Vein endothelial cell (primary cell): Measurements from ENCODE around the gene TRPT1. TPM values are rescaled to one million over a fixed set of nuclear protein-coding genes. Genes with fewer than 3 reads are reported as not detected.

Source experiments
- total RNA-seq: library from RNA; depleted of rRNA; stranded (reverse); fragments of >200 nt; gene quantifications from 2 replicates; pipeline ENCODE4 v1.2.3, GENCODE V29; 2012

The TRPT1 gene, protein sequence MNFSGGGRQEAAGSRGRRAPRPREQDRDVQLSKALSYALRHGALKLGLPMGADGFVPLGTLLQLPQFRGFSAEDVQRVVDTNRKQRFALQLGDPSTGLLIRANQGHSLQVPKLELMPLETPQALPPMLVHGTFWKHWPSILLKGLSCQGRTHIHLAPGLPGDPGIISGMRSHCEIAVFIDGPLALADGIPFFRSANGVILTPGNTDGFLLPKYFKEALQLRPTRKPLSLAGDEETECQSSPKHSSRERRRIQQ
- 29.9 and 43.1 TPM in 2 replicates for total RNA-seq

DNA sequence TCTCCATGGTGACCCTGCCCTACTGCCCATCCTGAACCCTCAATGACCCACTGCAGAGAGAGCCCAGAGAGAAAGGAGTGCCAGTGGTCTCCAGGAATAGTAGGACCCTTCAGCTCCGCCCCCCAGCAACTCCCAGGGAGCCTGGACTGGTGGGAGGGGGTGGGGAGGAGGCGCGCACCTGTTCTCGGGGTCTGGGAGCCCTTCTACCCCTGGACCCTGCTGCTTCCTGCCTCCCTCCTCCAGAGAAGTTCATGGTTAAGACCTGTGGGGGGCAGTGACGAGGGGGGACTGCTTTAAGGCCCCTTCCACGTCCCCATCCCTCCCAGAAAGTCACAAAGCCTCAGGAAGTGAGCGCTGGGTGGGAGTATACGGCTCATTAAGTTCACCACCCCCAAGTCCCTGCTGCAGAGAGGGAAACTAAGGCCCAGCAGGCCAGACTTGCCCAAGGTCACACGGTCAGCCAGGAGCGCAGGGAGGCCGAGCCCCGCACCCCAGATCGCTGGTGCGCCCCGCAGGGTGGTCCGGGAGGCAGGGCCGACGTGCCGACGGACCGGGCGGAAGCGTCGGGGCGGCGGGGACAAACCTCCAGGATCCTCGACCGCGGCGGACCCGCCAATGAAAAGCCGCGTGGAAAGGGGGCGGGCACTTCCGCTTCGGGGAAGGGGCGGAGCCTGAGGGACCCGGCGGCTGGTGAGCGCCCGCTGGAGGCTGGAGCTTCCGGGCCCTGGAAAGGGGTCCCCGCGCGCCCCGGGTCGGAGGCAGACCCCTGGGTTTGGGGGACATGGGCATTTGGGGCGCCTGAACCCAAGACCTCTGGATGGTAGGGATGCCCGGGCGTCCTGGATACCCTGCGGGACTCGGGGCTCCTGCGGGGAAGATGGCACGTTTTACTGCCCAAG, at the start of gene TRPT1, which contains the start of gene NUDT22:
TSS of gene TRPT1 (minus strand) at position 579 of the 899 bp plus-strand sequence. CDS start at position 253, 326 bp downstream.
TSS of gene NUDT22 (plus strand) at position 667 of the 899 bp plus-strand sequence. CDS start 379 bp downstream, outside the sequence.

DNA sequence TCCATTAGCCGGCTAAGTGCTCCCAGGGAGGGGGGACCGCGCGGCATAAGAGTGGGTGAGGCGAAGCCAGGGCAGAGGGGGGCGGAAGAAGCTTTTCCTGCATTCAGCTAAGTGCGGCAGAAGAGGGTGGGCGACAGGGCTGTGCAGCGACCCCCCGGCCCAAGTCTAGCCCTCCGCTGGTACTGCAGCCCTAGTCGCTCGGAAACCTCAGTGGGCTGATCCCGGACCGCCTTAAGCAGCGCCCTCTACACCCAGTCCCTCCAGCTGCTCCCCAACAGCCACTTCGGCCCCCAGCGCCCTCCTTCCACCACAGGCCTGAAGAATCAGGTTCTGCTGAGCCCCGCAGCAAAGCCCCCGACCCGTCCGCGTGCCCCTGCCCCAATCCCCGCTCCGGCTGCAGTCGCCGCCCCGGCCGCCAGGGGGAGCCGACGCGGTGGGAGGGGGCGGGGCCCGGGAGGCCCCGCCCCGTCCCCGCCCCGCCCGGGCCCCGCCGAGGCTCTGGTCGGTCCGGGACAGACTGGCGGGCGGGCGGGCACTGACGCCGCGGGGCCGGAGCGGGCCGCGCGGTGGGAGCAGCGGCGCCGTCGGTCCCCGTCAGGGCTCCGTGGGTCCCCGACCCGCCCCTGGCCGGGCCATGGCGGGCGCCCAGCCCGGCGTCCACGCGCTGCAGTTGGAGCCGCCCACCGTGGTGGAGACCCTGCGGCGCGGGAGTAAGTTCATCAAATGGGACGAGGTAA, 25.2 kb upstream of the TRPT1 start, which contains the start of gene PLCB3:
TSS of gene PLCB3 (plus strand) at position 515 of the 737 bp plus-strand sequence. CDS start at position 635, 120 bp downstream.

DNA sequence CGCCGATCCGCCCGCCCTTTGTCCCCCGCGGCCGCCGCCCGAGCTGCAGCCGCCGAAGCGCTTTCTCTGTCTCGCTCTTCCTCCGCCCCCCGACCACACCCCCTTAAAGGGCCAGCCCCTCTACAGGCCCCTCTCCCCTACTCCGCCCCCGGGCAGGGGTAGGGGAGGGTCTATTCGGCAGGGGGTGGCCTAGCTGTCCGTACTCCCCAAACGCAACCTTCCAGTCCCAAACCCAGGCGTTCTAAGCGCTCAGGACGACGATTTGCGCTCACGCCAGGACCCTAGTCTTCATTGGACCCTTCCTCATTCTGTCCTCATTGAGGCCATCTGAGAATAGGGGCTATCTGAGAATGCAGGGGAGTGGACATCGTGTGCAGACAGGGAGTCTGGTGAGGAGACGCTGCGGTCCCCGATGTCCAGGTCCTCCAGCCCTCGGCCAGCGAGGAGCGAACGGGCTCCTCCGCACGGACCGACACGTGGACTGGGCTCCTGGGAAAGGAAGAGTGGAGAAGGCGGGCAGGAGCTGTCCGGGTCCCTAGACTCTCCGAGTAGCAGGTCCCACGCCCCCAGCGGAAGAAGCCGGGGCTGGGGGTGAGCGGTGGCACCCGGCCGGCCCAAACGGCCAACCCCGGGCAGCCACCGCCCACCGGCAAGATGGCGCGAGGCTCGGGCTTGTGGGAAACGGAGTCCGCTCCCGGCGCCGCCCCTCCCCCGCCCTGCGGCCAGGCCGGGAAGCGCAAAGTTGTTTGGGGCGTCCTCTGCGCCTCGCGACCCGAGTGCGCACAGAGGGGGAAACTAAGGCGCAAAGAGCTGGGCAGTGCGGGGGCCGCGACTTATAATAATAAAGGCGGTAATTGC, 21.1 kb upstream of the TRPT1 start, which contains the start of gene PPP1R14B:
TSS of gene PPP1R14B (minus strand) at position 73 of the 858 bp plus-strand sequence. CDS start 270 bp downstream, outside the sequence.

DNA sequence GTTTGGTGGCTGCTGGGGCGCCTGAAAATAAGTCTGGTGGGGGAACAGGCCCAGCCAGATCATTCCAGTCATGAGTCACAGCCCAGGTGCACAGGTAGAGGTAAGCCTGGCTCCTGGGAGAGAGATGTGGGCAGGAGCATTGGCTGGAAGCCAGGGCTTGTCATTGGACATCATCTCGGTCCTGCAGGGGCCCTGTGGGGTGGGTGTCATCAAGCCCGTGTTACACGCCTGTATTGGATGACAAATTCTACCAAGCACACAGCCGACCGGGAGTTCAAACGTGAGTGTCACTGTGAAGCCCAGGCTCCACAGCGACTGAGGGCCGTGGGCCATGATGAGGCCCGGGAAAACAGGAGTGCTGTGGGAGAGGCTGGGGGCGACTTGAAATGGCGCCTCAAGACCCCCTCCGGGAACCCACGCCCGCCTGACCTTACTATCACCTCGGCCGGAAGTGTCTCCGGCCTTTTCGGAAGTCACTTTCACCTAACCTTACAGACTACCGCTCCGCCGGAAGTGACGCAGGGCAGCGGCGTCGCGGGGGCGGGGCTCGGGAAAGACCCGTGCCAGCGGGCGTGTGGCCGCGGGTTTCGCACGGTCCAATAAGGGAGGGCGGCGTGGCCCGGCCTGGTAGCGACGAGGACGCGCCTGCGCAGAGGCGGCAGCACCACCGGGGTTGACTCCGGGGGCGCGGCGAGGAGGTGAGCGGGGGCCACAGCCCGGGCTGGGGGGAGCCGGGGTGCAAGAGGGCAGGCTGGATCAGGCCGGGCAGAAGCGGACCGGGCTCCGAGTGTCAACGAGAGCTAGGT, 14.7 kb upstream of the TRPT1 start, which contains the start of gene FKBP2:
TSS of gene FKBP2 (plus strand) at position 661 of the 806 bp plus-strand sequence. CDS start 1,293 bp downstream, outside the sequence.

DNA sequence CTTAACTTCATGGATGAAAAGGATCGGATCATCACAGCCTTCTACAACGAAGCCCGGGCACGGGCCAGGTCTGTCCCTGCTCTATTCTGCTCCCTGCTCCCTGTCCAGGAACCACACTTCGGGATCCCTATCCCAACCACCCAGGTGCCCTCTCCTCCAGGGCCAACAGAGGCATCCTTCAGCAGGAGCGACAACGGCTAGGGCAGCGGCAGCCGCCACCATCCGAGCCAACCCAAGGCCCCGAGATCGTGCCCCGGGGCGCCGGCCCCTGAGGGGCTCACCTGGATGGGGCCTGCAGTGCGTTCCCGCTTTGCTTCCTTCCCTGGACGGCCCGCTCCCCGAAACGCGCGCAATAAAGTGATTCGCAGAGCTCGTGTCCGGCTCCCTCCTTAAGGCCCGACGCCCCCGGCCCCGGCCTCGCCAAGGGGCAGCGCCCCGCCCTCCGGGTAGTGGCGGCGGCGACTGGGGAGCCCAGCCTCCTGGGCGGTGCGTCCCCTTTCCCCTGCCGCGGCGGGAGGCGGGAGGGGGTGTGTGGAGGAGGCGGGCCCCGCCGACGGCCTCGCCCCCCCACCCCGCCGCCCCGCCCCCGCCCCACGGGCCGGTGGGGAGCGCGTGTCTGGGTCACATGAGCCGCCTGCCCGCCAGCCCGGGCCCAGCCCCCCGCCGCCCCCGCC, 8.1 kb upstream of the TRPT1 start, which contains the start of gene VEGFB:
TSS of gene VEGFB (plus strand) at position 672 of the 674 bp plus-strand sequence. CDS start 250 bp downstream, outside the sequence.

DNA sequence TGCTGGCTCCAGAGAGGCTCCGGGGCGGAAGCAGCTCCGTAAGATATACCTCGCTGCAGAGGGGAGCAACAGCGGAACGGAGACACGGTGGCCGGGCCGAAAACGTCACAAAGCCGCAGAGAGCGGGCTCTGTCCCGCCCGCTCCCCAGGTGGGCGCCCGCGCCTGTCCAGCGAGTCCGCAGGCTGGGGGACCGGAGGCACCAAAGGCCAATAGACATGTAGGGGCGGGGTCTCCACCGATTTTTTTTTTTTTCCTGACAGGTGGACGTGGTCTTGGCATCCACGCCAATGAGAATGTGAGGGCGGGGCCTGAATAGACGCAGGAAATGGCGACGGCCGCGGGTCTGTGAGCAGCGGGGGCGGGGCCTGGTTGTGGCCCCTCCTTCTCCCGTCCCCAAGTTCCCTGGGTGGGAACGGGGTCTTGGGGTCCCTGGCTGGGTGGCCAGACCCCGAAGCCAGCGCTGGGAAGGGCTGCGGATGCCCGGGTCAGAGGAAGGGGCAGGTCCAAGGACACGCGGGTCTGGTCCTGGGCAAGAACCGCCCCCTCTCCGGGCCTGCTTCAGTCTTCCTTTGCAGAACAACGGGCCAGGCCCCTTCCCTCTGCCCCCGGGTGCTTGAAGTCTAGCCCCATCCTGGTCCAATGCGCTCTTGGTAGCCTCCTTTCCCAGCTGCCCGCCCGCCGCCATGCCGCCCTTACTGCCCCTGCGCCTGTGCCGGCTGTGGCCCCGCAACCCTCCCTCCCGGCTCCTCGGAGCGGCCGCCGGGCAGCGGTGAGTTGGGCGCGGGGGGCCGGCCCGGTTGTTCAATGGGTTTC, 4.4 kb upstream of the TRPT1 start, which contains the start of gene DNAJC4:
TSS of gene DNAJC4 (plus strand) at position 378 of the 814 bp plus-strand sequence. CDS start at position 685, 307 bp downstream.

DNA sequence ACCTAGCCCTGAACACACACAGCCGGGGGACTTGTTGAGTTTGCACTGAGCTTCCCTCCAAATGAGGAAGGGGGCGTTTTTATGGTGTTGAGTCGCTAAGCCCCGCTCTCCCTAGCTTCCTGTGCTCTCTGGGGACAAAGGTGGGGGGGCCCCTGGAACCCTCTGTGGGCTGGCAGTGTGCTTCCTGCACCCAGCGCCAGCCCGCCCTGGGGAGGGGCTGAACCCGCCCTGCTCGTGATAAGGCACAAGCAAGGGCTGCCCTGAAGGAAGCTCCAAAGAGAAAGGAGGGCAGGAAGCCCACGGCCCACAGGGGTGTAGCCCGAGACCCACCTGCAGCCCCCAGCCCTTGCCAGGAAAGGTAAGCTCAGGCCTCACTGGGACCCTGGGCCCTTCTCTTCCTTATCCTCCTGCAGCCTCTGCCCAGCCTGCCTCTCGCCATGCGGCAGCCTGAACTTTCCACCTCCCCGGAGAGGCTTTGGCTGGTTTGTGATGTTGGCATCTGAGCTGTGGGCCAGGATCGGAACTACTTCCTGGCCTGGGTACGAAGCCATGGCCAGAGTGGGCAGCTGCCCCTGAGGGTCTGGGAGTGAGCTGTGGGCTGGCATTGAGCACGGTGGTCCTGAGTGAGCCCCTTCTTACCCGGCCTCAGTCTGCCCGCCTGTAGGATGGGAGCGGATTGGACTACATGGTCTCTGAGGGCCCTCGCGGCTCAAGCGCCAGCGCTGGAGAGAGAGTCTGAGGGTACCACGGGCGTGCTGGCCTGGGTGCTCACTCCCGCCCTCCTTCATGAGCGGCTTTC, 19.3 kb downstream of the TRPT1 start, which contains the start of gene FERMT3:
TSS of gene FERMT3 (plus strand) at position 265 of the 799 bp plus-strand sequence. CDS start 644 bp downstream, outside the sequence.

DNA sequence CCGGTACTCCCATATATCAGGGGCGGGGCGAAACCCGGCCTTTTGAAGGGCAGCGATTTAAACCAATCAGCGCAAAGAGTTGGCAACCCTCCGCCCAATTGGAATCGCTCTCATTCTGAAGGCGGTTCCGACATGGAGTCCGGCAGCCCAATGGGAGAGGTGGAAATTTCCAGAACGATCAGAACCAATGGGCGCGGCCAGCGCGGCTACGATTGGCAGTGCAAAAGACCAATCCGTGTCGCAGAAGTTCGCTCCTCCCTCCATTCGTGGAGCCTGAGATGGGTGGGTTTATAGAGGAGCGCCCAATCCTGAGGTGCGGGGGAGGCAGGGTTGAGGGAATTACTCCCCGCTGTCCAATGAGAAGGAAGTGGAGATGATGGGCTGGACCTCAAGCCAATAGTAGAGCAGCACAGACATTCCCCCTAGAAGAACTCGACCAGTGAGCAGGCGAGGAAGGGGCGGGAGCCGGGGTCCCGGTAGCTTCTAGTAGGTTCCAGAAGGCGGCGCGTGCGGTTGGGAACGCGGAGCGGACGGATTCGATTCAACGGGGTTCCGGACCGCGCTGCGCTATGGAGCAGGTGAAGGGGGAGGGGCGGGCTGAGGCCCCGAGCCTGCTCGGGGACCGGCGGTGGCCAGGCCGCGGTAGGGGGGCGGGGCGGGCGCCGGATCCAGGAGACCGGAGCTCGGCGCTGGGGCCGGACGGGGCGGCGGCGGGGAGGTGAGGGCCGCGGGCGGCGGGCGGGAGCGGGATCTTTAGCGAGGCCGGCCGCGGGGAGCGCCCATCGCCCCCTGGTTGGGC, 40.1 kb downstream of the TRPT1 start, which contains the start of gene STIP1:
TSS of gene STIP1 (plus strand) at position 479 of the 799 bp plus-strand sequence. CDS start at position 570, 91 bp downstream.

Other genes with a start within 250 kb of the TRPT1 start
- gene OTUB1, start 239.7 kb downstream of the TRPT1 start, total RNA-seq = 54.1 and 64.0 TPM in 2 replicates
- not detected in 2 replicates for gene FLRT1, start 190.3 kb downstream of the TRPT1 start, total RNA-seq
- 17.0 and 37.6 TPM in 2 replicates for gene MACROD1, start 60.1 kb downstream of the TRPT1 start, total RNA-seq
- 212 and 271 TPM in 2 replicates for gene STIP1, start 40.0 kb downstream of the TRPT1 start, total RNA-seq
- 33.1 and 47.7 TPM in 2 replicates for gene FERMT3, start 19.5 kb downstream of the TRPT1 start, total RNA-seq
- 35.3 and 43.1 TPM in 2 replicates for gene NUDT22, start 88 bp upstream of the TRPT1 start, total RNA-seq
- 9.4 and 18.3 TPM in 2 replicates for gene DNAJC4, start 4.4 kb upstream of the TRPT1 start, total RNA-seq
- gene VEGFB, start 8.4 kb upstream of the TRPT1 start, total RNA-seq = 12.5 and 23.2 TPM in 2 replicates
- gene FKBP2, start 14.9 kb upstream of the TRPT1 start, total RNA-seq = 27.3 and 30.7 TPM in 2 replicates
- 256 and 260 TPM in 2 replicates for gene PPP1R14B, start 20.8 kb upstream of the TRPT1 start, total RNA-seq
- gene PLCB3, start 25.3 kb upstream of the TRPT1 start, total RNA-seq = 50.0 and 54.9 TPM in 2 replicates
- gene BAD, start 58.5 kb upstream of the TRPT1 start, total RNA-seq = 59.6 and 75.5 TPM in 2 replicates
- gene GPR137, start 59.7 kb upstream of the TRPT1 start, total RNA-seq = 15.5 and 16.3 TPM in 2 replicates
- 0.10 TPM in 1 of 2 replicates, not detected in the other for gene KCNK4, start 65.1 kb upstream of the TRPT1 start, total RNA-seq
- 0.38 TPM in 1 of 2 replicates, not detected in the other for gene CATSPERZ, start 74.2 kb upstream of the TRPT1 start, total RNA-seq
- 40.7 and 50.0 TPM in 2 replicates for gene ESRRA, start 79.3 kb upstream of the TRPT1 start, total RNA-seq
- gene TRMT112, start 91.4 kb upstream of the TRPT1 start, total RNA-seq = 124 and 155 TPM in 2 replicates
- 154 and 168 TPM in 2 replicates for gene PRDX5, start 91.9 kb upstream of the TRPT1 start, total RNA-seq
- gene CCDC88B, start 114.0 kb upstream of the TRPT1 start, total RNA-seq = 1.7 and 2.3 TPM in 2 replicates
- gene RPS6KA4, start 133.0 kb upstream of the TRPT1 start, total RNA-seq = 44.4 and 52.3 TPM in 2 replicates